IPS-18a (cell line): ENCODE results near the gene METTL1.

Experiments used
- H3K27ac ChIP-seq: one replicate; pipeline ENCODE4 v1.5.1; 2013; ENCODE audit warnings: low read length
- H3K27me3 ChIP-seq: one replicate; pipeline ENCODE4 v1.6.1; 2013; ENCODE audit warnings: mild to moderate bottlenecking, low read length; ENCODE audit not compliant: control insufficient read depth, insufficient read depth
- H3K36me3 ChIP-seq: one replicate; pipeline ENCODE4 v1.6.1; 2013; ENCODE audit warnings: low read depth, low read length; ENCODE audit not compliant: control insufficient read depth
- H3K4me1 ChIP-seq: one replicate; pipeline ENCODE4 v1.6.1; 2013; ENCODE audit warnings: low read depth, low read length; ENCODE audit not compliant: control insufficient read depth
- H3K4me3 ChIP-seq: one replicate; pipeline ENCODE4 v1.5.1; 2013; ENCODE audit warnings: low read length
- H3K9ac ChIP-seq: one replicate; pipeline ENCODE4 v1.6.1; 2013; ENCODE audit warnings: mild to moderate bottlenecking, low read length, moderate library complexity
- H3K9me3 ChIP-seq: one replicate; pipeline ENCODE4 v1.6.1; 2013; ENCODE audit warnings: low read depth, low read length; ENCODE audit not compliant: control insufficient read depth

Gene METTL1

DNA sequence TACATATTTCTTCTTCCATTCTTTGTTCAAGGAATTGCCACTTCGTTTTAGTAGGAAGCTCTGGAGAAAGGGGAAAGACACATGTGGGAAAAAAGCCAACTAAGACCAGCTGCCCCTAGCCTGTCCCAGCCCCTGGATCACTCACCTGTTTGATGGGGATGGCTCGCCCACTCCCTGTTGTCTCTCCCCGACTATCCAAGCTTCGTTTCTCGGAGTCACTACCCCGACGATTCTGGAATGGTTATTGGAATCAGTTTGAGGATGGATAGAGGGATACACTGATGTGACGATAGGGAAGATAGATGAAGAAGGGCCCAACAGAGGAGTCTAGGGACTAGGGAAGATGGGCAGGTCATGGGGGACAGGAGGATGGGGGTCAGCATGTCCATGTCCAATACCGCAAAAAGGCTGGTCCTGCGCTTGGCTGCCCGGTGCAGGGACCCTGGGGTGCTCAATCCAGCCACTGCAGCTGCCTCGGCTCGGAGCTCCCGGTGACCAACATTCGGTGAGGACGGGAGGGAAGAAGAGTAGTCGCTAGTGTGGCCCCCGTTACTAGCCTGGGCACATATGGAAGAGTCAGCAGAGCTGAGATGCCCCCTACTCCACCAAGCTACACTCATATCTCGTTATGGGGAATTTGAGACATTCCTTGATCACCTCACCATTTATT, 40.4 kb downstream of the METTL1 start:
- no peak overlapping the region for H3K4me3 ChIP-seq
- peaks cover 8% of the 10 kb centered on the region for H3K4me1 ChIP-seq
- H3K9ac ChIP-seq, result no peak overlapping the region
- no peaks in the 10 kb centered on the region for H3K9me3 ChIP-seq
- no peak overlapping the region for H3K27ac ChIP-seq
- H3K27me3 ChIP-seq, result peaks cover 100% of the 10 kb centered on the region
- no peaks in the 10 kb centered on the region for H3K36me3 ChIP-seq

DNA sequence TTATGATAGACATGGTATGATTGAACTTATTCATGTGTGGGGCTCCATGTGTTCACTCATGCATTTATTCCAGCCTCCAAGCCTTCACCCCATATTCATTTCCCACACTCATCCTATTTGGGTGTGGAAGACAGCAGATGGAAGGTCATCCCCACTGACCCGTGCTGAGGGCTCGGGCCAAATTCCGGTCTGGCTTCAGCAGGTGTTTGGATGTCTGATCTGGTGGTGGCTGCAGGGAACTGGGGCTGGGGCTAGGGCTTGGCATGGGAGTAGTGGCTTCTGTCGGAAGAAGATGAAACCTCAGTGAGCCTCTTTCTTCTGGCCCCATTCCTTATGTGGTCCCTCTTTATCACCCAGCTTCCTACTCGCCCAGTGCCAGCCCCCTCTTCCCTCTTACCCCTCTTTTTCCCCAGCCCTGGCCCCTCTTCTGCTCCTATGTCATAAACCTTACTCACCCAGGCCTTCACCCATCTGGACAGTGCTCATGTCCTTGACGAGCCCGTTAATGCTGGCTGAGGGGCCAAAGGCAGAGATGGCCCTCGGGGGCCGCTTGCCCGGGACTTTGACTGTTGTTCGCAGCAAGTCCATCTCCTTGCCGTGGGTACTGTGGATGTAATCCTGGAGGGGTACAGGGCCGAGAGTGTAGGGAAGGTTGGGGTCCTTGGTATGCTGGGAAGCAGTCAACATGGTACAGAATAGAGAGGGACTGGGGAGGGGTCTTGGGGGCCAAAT, 41.4 kb downstream of the METTL1 start:
- H3K27me3 ChIP-seq, result peaks cover 99% of the 10 kb centered on the region
- H3K27ac ChIP-seq, result no peak overlapping the region
- no peaks in the 10 kb centered on the region for H3K36me3 ChIP-seq

DNA sequence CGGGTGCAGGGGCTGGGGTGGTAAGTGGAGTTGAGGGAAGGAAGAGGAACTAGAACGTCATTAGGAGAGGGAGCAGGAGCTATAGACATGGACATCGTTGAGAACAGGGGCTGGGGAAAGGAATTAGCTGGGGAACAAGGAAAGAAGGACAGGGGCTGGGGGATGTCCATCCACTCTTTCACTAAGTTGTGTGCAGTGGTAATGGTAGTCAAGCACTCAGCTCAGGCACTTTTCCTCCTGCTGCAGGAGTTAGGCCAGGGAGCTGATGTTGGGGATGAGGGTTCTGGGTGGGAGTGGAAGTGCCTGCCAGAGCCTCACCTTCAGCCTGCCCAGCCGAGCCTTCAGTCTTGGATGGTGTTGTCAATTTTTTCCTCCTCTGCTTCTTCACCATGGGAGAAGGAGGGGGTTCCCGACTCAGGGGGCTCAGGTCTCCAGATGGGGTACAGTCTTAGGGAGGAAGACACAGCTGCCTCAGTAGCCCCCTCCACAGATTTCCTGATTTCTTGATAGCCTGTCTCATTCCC, 42.5 kb downstream of the METTL1 start:
- no peaks in the 10 kb centered on the region for H3K9me3 ChIP-seq
- no peak overlapping the region for H3K9ac ChIP-seq
- no peaks in the 10 kb centered on the region for H3K4me1 ChIP-seq
- H3K27ac ChIP-seq, result no peak overlapping the region
- no peak overlapping the region for H3K4me3 ChIP-seq
- H3K36me3 ChIP-seq, result no peaks in the 10 kb centered on the region
- H3K27me3 ChIP-seq, result peaks cover 99% of the 10 kb centered on the region

More for the DNA sequence above, 41.4 kb downstream of the METTL1 start:
- Histone ChIP-seq H3K4me1 (peaks cover 5% of the 10 kb centered on the region), H3K9me3 (no peaks in the 10 kb centered on the region), H3K4me3 (no peak overlapping the region), H3K9ac (no peak overlapping the region)

DNA sequence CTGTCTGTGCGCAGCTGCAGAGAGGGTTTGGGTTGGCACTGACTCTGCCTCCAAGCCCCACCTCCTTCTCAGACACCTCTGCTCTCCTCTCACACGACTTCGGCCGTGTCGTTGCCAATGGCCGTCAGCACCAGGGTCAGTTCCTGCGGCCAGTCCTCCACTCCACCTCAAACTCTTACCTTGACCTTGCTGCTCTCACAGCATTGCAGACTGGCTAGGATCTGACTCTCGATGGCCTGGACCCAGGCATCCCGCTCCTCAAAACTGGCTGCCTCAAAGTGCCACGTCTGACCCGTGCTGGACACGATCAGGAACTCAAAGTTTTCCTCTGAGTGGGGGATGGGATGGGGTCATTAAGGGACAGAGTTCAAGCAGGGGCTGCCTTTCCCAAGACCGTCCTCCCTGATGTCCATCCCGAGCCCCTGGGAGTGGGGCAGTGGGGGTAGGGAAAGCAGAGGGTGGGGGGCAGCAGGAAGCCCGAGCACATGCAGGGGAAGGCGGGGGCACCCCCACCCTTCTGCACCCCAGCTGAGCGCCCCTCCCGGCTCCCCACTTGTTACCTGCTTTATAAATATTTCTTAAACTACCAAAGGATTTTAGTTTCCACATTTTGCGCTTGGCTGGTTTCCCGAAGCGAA, 44.0 kb downstream of the METTL1 start:
- no peaks in the 10 kb centered on the region for H3K9me3 ChIP-seq
- no peak overlapping the region for H3K9ac ChIP-seq
- no peaks in the 10 kb centered on the region for H3K4me1 ChIP-seq
- H3K4me3 ChIP-seq, result no peak overlapping the region
- H3K27ac ChIP-seq, result no peak overlapping the region
- no peaks in the 10 kb centered on the region for H3K36me3 ChIP-seq
- H3K27me3 ChIP-seq, result peaks cover 98% of the 10 kb centered on the region

DNA sequence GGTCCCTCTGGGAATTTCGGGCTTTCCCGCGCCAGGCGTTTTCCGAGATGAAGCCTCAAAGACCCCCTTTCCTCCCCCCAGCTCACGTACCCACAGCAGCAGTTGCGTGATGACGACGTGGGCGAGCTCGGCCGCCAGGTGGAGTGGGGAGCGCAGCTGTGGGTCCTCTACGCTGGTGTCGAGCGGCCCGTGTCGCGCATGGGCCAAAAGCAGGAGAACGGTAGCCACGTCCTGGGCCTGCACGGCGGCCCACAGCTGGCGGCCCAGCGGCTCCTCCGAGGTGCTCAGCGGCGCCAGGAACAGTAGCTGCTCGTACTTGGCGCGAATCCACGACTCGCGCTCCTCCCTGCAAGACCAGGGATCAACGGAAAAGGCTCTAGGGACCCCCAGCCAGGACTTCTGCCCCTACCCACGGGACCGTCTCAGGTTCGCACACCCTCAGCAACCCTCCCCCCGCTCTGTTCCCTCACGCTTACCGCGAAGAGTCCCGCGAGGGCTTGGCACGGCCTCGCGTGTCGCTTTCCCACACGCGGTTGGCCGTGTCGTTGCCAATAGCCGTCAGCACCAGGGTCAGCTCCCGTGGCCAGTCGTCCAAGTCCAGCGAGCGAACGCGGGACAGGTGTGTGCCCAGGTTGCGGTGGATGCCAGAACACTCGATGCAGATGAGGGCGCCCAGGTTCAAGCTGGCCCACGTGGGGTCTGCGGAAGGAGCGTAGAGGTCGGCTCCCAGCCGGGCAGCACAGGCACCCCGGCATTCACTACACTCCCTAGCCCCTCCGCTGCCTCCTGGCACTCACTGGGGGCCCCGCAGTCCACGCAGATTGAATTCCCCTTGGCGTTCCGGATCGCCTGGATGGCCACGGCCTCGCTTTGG, 44.8 kb downstream of the METTL1 start:
- no peaks in the 10 kb centered on the region for H3K9me3 ChIP-seq
- peaks cover 91% of the 10 kb centered on the region for H3K27me3 ChIP-seq
- H3K9ac ChIP-seq, result no peak overlapping the region
- no peaks in the 10 kb centered on the region for H3K36me3 ChIP-seq
- no peak overlapping the region for H3K27ac ChIP-seq
- H3K4me1 ChIP-seq, result no peaks in the 10 kb centered on the region
- peak overlapping the region; percentile 75 for H3K4me3 ChIP-seq

DNA sequence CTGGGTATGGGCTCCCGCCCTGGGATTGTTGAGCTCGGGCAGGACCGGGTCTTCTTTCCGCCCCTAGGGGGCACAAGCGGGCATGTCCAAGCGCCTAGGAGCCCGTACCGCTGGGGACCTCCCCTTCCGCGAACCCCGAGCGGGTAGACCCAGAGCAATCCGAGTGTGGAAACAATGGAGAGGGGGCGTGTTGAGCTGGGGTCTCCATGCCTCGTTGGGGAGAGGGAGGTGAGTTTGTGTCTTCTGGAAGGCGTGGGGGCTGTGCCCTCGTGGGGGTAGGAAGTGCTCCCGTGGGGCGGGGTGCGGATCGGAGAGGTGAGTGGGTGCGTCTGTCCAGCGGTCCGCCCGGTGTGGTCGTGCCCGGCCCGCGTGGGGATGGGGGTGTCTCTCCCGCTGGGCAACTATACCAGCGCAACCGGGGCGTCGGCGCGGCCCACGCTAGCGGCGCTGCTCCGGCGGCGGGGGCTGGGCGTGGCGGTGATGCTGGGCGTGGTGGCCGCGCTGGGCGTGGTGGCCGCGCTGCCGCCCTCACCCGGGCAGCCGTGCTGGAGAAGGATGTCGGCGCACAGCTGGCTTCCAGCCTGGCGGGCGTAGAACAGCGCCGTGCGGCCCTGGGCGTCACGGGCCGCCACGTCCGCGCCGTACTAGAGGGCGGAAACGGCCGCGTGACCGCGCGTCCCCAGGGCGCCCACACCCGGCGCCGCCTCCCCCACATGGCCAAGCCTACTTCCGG, 45.6 kb downstream of the METTL1 start:
- peaks cover 83% of the 10 kb centered on the region for H3K27me3 ChIP-seq
- no peak overlapping the region for H3K27ac ChIP-seq
- H3K4me1 ChIP-seq, result no peaks in the 10 kb centered on the region
- peak overlapping the region; percentile 75 for H3K4me3 ChIP-seq
- no peak overlapping the region for H3K9ac ChIP-seq
- no peaks in the 10 kb centered on the region for H3K9me3 ChIP-seq
- no peaks in the 10 kb centered on the region for H3K36me3 ChIP-seq

DNA sequence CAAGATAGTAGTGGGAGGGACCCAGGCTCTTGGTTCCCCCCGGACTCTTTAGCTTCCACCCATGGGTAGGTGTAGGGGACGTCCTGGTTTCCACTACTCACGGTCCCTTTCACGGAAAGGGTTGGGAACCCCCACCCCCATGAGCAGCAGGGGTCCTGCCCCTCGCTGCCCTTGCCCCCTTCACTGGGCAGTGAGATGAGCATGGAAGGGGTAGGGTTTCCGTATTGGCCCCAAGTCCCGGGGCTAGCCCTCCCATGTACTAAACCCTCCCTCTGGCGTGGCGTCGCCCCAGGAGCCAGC, 46.1 kb downstream of the METTL1 start:
- no peak overlapping the region for H3K9ac ChIP-seq
- no peak overlapping the region for H3K27ac ChIP-seq
- no peaks in the 10 kb centered on the region for H3K4me1 ChIP-seq
- peaks cover 78% of the 10 kb centered on the region for H3K27me3 ChIP-seq
- no peaks in the 10 kb centered on the region for H3K36me3 ChIP-seq
- H3K4me3 ChIP-seq, result peak overlapping the region; percentile 75
- H3K9me3 ChIP-seq, result no peaks in the 10 kb centered on the region

DNA sequence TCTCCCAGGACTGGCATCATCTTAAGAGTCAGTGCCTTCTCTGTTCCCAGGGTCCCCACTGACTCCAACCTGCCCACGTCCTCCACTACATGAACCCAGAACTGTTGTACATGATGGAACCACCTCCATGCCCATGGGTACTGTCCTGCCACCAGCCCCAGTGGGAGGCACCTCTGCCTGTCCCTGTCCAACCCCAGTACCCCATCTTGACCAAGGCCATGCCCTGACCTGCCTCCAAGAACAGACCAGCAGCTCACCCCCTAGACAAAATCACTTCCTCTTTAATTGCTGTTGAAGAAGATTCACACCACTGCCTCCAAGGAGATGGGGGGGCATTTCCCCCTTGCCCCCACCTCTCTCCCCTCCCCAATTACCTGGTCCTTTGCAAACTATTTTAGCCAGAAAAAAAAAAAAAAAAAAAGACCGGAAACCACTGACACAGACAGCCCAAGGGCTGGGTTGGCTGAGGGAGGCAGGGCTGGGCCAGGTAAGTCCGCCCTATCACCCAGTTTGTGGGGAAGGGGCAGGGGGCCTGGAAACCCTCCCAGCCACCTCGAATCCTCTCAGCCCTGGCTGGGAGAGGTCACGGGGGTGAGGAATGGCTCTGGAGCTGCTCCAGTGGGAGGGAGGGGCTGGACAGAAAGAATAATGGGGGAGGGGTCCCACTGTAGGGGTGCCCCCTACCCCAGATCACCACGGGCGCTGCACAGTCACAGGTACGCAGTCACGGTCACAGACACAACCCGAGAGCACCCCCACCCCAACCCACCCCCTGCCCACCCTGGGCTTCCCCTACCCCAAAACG, 46.8 kb downstream of the METTL1 start:
- no peak overlapping the region for H3K9ac ChIP-seq
- peaks cover 71% of the 10 kb centered on the region for H3K27me3 ChIP-seq
- H3K4me1 ChIP-seq, result no peaks in the 10 kb centered on the region
- no peaks in the 10 kb centered on the region for H3K9me3 ChIP-seq
- H3K36me3 ChIP-seq, result no peaks in the 10 kb centered on the region
- no peak overlapping the region for H3K4me3 ChIP-seq
- no peak overlapping the region for H3K27ac ChIP-seq

DNA sequence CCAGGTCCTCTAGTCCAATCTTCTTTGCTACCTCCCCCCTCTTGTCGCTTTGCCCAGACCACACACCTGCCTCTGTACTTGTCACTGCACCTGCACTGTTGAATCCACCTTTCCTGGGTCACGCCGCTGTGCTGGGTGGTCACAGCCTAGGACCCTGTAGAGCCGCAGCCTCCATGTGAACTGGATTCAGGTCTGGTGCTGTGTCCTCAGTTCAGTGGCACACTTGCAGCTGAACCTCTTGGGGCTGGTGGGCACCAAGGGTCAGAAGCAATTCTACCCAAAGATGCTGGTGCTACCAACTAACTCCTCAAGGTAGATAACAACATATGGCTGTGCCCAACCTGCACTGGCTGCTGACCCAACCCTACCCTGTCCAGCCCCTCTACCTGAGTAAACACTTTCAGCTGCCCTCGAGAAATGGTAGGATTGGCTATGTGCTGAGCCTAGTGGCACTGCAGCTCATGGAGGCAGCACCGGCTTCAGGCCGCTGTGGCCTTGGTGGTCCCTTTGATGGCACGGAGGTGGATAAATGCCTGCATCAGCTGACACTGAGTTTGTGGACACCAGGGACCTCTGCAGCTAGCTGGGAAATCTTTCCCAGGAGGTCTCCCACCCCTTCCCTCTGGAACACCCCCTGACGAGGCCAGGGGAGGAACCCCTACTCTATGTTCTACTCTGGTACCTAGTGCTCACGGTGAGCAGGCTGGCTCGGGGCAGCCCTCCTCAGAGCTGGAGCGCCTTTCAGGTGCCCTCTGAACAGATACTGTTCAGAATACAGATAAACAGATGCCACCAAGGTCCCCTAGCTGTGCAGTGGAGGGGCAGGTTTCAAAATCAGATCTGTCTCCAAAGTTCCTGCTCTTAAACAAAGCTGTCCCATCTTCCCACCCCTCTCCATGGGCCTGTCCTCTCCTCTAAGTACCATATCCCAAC, 47.6 kb downstream of the METTL1 start:
- H3K27me3 ChIP-seq, result peaks cover 62% of the 10 kb centered on the region
- no peaks in the 10 kb centered on the region for H3K4me1 ChIP-seq
- no peak overlapping the region for H3K27ac ChIP-seq
- peaks cover 1% of the 10 kb centered on the region for H3K36me3 ChIP-seq
- no peak overlapping the region for H3K4me3 ChIP-seq
- no peaks in the 10 kb centered on the region for H3K9me3 ChIP-seq
- H3K9ac ChIP-seq, result no peak overlapping the region

DNA sequence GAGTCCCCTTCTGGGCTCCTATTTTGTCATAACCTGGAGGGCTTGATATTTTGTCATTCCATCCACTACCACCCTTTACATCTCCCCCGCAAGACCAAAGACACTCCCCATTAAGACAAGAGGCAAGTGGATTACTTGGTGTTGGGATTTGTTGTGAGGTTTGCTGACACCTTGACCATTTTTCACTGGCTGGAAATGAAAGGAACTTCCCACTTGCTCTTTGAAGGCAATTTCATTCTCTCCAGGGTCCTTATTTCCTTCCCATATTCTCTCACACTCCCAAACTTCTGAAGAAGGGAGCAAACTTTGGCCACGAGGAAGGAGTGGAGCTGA, 48.3 kb downstream of the METTL1 start:
- Histone ChIP-seq H3K4me1 (no peaks in the 10 kb centered on the region), H3K9ac (no peak overlapping the region), H3K27ac (no peak overlapping the region), H3K36me3 (peaks cover 6% of the 10 kb centered on the region), H3K9me3 (no peaks in the 10 kb centered on the region), H3K27me3 (peaks cover 56% of the 10 kb centered on the region), H3K4me3 (no peak overlapping the region)
